Stimulated activated naive CD8-positive, alpha-beta T cell treated with anti-CD3 and anti-CD28 coated beads, Interleukin-15, Interleukin-2, amounts not matched to agents 100 U/mL and 50 U/mL, for 24 hours (primary cell): Measurements from ENCODE around the gene ARAP1.
A peak's percentile ranks its signal among the peaks of the same experiment; 100 is the strongest.

Source experiments
- ATAC-seq: fragments of 150-1000 bp; cut with Tn5 transposase; one replicate; pipeline ENCODE4 v1.10.0; 2021
- DNase-seq: peaks from one replicate; pipeline ENCODE4 v3.0.0; 2021

Gene ARAP1

GRCh38 chr11:72779495-72780128, 27.4 kb upstream of the ARAP1 start:
- ATAC-seq = no peak
- DNase-seq = no peak

DNA sequence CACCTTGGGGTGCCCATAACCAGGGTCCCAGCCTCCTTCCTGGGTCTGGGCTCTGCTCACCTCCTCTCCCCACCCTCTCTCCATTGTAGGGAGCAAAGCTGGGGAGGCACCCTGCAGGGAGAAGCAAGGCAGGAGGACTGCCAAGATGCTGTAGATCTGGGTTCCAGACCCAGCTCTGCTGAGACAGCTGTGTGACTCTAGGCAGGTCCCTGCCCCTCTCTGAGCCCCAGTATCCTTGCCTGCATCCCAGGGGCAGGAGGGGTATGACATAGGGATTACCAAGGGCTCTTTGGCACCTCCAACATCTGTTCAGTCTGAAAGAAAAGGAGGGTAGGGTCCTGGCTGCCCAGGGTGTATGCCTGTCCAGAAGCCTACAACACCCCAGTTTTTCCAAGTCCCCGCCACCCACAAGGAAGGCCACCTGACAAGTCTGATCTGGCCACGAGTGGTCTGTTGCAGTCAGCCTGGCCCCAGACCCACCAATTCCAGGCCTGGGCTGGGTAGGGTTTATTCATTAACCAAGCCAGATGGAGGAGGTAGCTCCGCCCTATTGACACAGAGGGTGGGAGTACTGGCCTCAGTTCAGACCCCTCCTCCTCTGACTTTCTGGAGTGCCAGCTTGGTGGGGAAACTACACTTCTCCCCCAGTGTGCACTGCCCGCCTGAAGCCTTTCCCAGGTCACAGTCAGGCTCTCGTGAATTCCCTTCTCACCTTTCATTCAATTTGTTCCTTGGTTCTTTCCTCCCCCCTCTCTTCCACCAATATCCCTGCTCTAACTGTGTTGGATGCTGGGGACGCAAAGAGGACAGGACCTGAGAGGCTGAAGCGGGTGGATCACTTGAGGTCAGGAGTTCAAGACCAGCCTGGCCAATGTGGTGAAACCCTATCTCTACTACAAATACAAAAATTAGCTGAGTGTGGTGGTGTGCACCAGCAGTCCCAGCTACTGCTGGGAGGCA, 26.6 kb upstream of the ARAP1 start:
- DNase-seq = no peak
- ATAC-seq = no peak

DNA sequence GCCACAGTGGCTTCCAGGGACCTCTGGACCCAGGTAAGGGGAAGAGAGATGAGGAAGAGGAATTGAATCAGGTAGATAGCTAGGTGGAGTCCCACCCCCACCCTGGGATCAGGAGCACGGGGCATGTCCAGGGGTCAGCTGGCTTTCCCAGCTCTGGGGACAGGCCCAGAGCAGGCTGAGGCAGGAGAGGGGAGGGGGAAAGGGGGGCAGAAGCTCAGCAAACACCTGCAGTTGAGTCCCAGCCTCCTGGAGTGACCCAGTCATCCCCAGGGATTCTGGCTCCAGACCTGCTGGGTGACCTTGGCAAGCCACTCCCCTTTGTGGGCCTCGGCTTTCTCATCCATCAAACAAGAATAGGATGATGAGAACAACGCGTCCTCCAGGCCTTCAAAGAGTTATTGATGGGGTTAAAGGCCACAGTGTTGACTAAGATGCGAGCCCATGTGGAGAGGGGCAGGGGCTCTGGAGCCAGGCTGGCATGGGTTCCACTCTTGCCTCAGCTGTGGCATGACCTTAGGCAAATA, 25.6 kb upstream of the ARAP1 start:
- ATAC-seq (no peak), DNase-seq (no peak)

DNA sequence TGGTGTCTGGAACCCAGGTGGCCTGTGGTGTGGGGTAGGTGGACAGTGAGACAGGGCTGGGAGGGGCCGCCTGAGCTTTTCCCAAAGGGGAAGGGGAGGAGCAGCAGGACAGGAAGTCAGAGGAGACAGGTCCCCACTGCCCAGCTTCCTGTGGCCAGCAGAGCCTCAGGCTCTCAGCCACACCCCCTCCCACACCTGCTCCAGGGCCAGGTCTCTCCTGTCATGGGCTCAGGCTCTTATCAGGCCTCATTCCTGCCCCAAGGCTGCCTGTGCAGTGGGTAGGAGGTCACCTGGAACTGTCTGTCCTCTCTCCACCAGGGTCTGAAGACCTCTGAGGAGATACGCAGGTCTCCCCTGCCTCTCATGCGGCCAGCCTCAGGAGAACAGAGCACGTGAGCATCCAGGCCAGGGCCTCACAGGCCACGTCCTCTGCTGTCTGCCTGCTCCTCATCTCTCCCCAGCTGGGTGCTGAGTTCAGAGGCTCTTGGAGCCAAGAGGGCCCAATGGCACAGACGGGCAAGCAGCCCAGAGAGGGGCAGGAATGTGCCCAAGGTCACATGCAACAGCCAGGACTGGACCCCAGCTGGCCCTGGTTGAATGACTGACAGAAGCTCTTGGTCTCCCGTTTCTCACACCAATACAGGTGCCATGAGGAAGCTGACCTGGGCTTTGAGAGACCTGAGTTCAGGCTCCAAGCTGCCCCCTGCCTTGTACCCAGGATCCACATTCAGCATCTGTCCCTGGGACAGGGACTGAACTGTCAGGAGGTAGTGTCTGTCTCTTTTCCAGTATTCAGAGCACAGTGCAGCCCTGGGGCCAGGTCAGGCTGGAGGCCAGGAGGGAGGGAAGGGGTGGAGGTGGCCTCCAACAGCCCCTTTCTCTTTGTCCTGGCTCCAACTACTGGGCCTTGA, 24.9 kb upstream of the ARAP1 start:
- no peak for DNase-seq
- ATAC-seq = no peak

- ATAC-seq = no peak
- DNase-seq = no peak
Observed at GRCh38 chr11:72776117-72776843, 24.1 kb upstream of the ARAP1 start.

DNA sequence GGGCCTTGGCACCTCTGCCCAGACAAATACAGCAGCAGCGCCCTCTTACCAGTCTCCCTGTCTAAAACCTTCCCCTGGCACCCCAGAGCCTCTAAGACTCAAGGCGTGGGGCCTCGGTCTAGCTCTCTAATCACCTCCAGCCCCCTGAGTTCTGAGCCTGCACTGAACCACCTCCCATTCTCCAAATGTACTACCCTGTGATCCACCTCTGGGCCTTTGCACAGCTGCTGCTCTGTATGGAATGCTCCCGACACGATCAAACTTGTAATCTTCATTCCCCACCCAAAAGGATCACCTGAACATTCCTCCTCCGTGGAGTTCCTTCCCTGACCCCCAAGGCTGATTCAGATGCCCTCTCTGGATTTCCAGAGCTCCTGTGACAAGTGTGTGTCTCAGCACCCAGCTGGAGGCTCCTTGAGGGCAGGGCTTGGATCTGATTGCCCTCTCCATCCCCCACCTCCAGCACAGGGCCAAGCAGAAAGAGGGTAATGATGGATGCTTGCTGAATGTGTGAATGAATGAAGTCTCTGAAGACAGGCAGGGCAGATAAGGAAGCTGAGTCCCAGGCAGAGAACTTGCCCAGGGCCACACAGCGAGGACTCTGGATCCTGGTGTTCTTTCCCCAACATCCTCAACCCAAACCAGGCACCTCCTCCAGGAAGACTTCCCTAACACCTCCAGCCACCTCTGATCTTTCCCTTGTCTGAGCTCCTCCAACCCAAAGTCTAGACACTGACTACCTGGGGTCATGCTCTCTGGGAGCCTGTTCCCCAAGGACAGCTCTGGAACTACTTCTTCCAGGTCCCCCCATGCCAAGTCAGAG, 23.3 kb upstream of the ARAP1 start:
- ATAC-seq = no peak
- DNase-seq = no peak

- DNase-seq (no peak), ATAC-seq (no peak)
Observed at GRCh38 chr11:72774499-72774898, 22.3 kb upstream of the ARAP1 start.

DNA sequence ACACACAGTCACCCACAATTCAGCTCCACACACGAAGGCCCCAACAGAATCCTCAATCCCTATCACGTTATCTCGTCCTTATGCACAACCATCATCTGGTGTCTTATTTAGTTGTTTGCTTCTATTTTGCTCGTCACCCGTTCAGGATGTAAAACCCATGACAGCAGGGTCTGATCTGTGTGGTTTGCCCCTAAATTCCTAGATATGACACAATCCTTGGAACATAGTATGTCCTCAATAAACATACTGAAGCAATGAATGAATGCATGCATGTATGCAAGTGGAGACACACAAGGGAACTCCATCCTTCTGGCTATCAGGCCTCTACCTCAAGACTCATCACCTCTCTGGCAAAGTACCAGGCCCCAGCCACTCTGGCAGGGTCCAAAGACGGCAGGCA, 21.5 kb upstream of the ARAP1 start:
- ATAC-seq = no peak
- no peak for DNase-seq

DNA sequence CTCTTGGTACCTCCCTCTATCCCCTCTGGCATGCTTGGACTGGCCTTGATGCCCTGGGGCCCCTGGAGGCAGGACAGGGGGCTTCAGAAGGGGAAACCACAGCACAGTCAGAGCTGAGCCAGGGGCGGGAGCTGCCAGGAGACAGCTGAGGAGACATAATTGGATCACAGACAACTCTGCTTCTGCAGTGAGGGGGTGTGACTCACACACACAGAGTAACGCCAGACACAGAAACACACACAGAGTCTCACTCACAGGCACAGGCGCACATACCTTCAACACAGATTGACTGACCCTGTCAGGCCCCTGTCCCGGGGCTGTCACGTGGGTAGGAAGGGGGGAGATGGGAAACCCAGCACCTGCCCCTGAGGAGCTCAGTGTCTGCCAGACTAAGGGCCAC, 21.1 kb upstream of the ARAP1 start:
- peak; percentile 10 for ATAC-seq
- no peak for DNase-seq

DNA sequence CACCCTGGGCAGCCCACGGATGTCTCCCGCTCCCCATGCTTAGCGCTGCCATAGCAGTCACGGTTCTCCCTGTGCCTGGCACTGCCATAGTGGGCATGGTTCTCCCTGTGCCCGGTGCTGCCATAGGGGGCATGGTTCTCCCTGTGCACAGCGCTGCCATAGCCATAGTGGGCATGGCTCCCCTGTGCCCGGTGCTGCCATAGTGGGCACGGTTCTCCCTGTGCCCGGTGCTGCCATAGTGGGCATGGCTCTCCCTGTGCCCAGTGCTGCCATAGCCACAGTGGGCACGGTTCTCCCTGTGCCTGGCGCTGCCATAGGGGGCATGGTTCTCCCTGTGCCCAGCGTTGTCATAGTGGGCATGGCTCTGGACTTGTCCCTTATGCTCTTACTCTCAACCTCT, 19.9 kb upstream of the ARAP1 start:
- ATAC-seq = no peak
- DNase-seq = no peak

DNA sequence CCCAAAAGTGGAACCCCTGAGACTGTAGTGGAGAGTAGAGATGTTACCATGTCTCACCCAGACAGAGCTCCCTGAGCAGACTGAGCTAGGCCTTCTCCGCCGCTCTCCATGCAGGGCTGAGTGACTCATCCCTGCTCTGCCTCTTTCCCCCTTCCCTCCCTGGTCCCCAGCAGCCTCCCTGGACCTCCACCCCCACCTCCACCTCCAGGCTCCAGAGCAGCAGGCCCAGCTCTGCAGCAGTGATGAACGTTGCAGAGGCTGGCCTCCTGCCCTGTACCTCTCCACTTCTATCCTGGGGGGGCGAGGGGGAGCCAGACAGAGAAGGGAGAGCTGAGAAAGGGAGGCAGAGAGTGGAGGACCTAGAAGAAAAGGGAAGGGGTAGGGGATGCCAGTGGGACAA, 19.3 kb upstream of the ARAP1 start:
- DNase-seq = no peak
- ATAC-seq = no peak

DNA sequence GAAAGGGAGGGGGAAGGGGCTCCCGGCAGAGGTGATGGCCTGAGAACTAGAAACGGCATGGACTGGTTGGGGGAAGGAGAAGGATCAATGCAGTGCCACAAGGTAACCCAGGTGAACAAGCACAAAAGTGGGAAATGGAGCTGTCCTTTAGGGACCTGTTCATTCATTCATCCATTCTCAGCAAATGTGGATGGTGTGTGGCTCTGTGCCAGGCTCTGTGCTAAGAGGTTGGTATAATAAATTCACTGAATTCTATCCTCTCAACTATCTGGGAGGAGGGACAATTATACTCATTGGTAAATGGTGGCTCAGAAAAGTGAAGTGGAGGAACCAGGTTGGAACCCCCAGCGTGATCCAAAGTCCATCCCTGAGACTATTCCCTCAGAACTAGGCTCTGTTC, 18.6 kb upstream of the ARAP1 start:
- no peak for DNase-seq
- no peak for ATAC-seq

GRCh38 chr11:72769680-72770079, 17.5 kb upstream of the ARAP1 start:
- ATAC-seq = no peak
- DNase-seq = no peak

GRCh38 chr11:72768581-72768980, 16.4 kb upstream of the ARAP1 start:
- DNase-seq = no peak
- no peak for ATAC-seq

GRCh38 chr11:72767203-72768062, 15.2 kb upstream of the ARAP1 start:
- DNase-seq (no peak), ATAC-seq (no peak)

DNA sequence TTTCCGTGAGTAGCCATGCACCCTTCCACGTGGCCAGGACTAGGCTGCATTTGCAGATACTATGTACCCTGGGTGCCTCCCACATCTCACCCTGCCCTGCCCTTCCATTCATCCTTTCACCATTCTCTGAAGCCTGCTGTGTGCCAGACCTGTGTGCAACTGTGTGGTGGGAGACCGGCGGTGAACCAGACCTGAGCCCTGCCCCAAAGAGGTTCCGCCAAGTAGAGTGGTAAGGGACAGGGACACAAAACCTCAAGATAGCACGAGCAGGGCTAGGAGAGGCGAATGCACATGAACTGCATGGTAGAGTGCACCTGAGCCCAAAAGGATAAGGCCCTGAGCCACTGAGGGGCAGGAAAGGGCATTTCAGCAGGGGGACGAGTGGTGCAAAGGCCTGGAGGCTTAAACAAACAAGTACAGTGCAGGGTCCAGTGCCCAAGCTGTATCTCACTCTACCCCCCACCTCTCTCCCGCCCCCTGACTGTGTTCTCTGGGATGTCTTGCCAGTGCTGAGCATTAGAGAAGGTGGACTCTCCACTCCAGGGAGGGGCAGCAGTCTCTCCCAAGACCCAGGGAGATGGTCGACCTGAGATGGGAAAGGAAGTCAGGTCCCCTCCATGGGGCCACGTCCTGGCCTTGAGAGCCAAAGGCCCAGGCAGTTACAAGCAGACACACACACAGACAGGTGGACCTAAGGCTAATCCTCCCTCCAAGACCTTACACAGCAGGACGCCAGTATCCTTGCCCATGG, 14.1 kb upstream of the ARAP1 start:
- ATAC-seq = no peak
- DNase-seq = no peak

GRCh38 chr11:72764503-72764902, 12.3 kb upstream of the ARAP1 start:
- ATAC-seq (no peak), DNase-seq (no peak)

GRCh38 chr11:72763823-72764222, 11.6 kb upstream of the ARAP1 start:
- ATAC-seq = no peak
- no peak for DNase-seq
